Ascending aorta (tissue), 2 donors: Measurements from ENCODE around the gene C1orf94. TPM values are rescaled to one million over a fixed set of nuclear protein-coding genes. Genes with fewer than 3 reads are reported as not detected.
A peak's percentile ranks its signal among the peaks of the same experiment; 100 is the strongest.
"Not testable (repeated sequence)": the region's sequence is repeated elsewhere in the genome, so short reads cannot be mapped to it uniquely, and the experiment has no call there.

Source experiments
- DNase-seq, 2 donors: peaks; one replicate each; pipeline ENCODE4 v3.0.0-alpha.2; 2019; ENCODE audit warnings: low spot score in 2 of 2
- H3K27ac ChIP-seq, 2 donors: fragments of 200-600 bp; sonication (generic); one replicate each; pipeline ENCODE4 v1.5.1; 2016 to 2017; ENCODE audit warnings: mild to moderate bottlenecking in 1 of 2
- H3K27me3 ChIP-seq: fragments of 200-600 bp; sonication (generic); one replicate; pipeline ENCODE4 v1.5.1; 2017
- H3K36me3 ChIP-seq, 2 donors: fragments of 200-600 bp; sonication (generic); one replicate each; pipeline ENCODE4 v1.5.1; 2016
- H3K4me1 ChIP-seq, 2 donors: fragments of 200-600 bp; sonication (generic); one replicate each; pipeline ENCODE4 v1.5.1; 2016 to 2017; ENCODE audit warnings: mild to moderate bottlenecking in 1 of 2
- H3K4me3 ChIP-seq, 2 donors: fragments of 200-600 bp; sonication (generic); one replicate each; pipeline ENCODE4 v1.5.1; 2016 to 2017; ENCODE audit warnings: mild to moderate bottlenecking in 1 of 2
- H3K9me3 ChIP-seq, 2 donors: fragments of 200-600 bp; sonication (generic); one replicate each; pipeline ENCODE4 v1.5.1; 2016
- intact Hi-C: fragments of 100-400 bp; cut with DNase I; formaldehyde crosslinking; loops from one replicate; pipeline ENCODE4 v1.15.1; 2023
- total RNA-seq: library from RNA; depleted of rRNA; stranded (reverse); fragments of >200 nt; gene quantifications from one replicate; pipeline ENCODE4 v1.1.0, GENCODE V29; 2016
- TF ChIP-seq, protein P1 (sequence below), 3 experiments: fragments of 200-600 bp in 2 of 3; fragments of 450-650 bp in 1 of 3; sonication (generic) in 2 of 3; IDR thresholded peaks; one replicate each; pipeline ENCODE4 v1.5.1; 2016 to 2019; ENCODE audit warnings: antibody characterized with exemption in 3 of 3, mild to moderate bottlenecking in 1 of 3, moderate library complexity in 1 of 3

Gene C1orf94
- total RNA-seq, 1 donor from 2014 or later = not detected

GRCh38 chr1:34166191-34166624, 10.5 kb upstream of the C1orf94 start:
- no peaks in the 10 kb centered on the region for H3K9me3 ChIP-seq
- TF ChIP-seq, protein P1, sequence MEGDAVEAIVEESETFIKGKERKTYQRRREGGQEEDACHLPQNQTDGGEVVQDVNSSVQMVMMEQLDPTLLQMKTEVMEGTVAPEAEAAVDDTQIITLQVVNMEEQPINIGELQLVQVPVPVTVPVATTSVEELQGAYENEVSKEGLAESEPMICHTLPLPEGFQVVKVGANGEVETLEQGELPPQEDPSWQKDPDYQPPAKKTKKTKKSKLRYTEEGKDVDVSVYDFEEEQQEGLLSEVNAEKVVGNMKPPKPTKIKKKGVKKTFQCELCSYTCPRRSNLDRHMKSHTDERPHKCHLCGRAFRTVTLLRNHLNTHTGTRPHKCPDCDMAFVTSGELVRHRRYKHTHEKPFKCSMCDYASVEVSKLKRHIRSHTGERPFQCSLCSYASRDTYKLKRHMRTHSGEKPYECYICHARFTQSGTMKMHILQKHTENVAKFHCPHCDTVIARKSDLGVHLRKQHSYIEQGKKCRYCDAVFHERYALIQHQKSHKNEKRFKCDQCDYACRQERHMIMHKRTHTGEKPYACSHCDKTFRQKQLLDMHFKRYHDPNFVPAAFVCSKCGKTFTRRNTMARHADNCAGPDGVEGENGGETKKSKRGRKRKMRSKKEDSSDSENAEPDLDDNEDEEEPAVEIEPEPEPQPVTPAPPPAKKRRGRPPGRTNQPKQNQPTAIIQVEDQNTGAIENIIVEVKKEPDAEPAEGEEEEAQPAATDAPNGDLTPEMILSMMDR (IDR thresholded peaks at IDR 0.05) = no peak
- intact Hi-C loops = no loop called here
- no peak for DNase-seq
- no peak overlapping the region for H3K27ac ChIP-seq
- H3K4me3 ChIP-seq = peak overlapping the region; percentile 57 to 59
- H3K4me1 ChIP-seq = peaks cover 3 to 28% of the 10 kb centered on the region in 2 donors
- H3K36me3 ChIP-seq = no peaks in the 10 kb centered on the region
- peaks cover 8% of the 10 kb centered on the region for H3K27me3 ChIP-seq

DNA sequence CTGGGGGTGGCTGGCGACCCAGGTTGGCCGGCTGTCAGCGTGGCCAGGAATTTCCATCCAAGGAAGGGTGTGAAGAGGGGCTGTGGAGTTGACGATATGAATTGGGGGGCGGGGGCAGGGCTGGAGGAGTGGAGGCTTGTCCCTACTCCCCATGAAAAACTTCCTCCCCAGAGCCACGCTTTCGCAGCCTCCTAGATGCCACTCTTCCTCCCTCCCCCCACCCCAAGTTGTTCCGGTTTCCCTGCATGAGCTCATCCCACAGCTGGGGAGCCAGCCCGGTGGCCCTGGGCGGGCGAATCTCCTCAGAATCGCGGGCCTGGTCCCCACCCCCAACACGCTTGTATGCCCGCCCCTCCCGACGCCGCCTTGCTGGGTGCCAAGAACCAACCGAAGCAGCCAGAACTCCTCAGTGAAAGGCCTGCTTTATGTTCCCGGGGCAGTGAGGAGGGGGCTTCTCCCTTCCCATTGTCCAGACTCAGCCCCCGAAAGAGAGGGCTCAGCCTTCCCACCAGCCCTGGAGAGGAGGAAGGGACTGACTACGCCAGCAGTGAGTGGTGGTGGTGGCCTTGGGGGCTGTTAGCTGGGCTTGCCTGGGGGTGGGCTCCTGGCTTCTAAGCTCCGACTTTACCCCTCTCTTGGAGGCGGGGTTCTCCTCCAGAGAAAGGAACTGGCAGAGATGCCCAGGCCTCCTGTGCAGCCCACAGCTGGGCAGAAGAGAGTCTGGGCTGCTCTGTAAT, 9.9 kb upstream of the C1orf94 start:
- intact Hi-C loops = no loop called here
- no peaks in the 10 kb centered on the region for H3K36me3 ChIP-seq
- H3K27me3 ChIP-seq = peaks cover 8% of the 10 kb centered on the region
- H3K4me3 ChIP-seq = peak overlapping the region; percentile 57 to 59
- no peak for DNase-seq
- no peaks in the 10 kb centered on the region for H3K9me3 ChIP-seq
- H3K4me1 ChIP-seq = peaks cover 3 to 28% of the 10 kb centered on the region in 2 donors
- TF ChIP-seq, protein P1 (IDR thresholded peaks at IDR 0.05) = no peak
- no peak overlapping the region for H3K27ac ChIP-seq

- TF ChIP-seq, protein P1 (IDR thresholded peaks at IDR 0.05) = no peak
- Histone ChIP-seq H3K4me1 (peaks cover 3 to 28% of the 10 kb centered on the region in 2 donors), H3K27ac (no peak overlapping the region), H3K4me3 (no peak overlapping the region), H3K9me3 (no peaks in the 10 kb centered on the region), H3K27me3 (peaks cover 8% of the 10 kb centered on the region), H3K36me3 (no peaks in the 10 kb centered on the region)
- intact Hi-C loops = no loop called here
- no peak for DNase-seq
Observed at GRCh38 chr1:34167389-34167788, 9.3 kb upstream of the C1orf94 start.

DNA sequence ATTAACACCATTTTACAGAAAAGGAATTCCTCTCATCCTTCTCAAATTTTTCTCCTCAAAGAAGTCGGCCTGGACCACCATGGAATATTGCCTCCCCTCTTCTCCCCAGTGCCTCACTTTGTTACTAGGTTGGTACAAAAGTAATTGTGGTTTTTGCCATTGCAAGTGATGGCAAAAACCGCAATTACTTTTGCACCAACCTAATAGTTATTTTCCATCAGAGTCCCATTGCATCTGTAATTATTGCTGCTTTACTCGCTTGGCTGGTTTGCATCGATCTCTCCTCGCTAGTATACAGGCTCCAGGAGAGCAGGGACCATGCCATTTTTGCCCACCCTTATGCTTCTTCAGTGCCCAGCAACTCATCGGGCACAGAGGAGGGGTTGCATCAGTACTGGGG, 963 bp upstream of the C1orf94 start:
- no peak overlapping the region for H3K27ac ChIP-seq
- TF ChIP-seq, protein P1 (IDR thresholded peaks at IDR 0.05) = no peak
- peaks cover 9% of the 10 kb centered on the region for H3K27me3 ChIP-seq
- H3K4me1 ChIP-seq = no peaks in the 10 kb centered on the region
- H3K9me3 ChIP-seq = no peaks in the 10 kb centered on the region
- H3K36me3 ChIP-seq = no peaks in the 10 kb centered on the region
- DNase-seq = no peak
- H3K4me3 ChIP-seq = no peak overlapping the region
- intact Hi-C loops = no loop called here

DNA sequence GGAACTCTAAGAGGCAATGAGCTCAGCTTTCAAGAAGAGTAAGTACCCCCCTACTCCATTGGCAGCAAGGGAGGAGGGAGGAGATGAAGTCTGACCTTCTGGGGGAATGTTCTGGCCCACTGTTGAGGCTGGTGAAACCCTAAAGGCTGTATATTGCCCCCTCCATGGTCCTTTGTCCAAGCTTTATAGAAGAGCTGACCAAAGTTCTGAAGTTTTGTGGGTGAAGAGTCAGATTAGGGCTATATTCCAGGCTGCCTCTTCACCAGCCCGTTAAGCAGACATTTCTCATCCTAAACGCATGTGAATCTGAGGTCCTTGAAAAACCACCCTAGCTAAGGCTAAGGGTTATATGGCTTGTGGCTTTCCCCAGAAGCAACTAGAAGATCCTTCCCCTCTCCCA, 1.4 kb downstream of the C1orf94 start:
- DNase-seq = no peak
- Histone ChIP-seq H3K27ac (no peak overlapping the region), H3K9me3 (no peaks in the 10 kb centered on the region), H3K36me3 (no peaks in the 10 kb centered on the region), H3K4me3 (no peak overlapping the region), H3K27me3 (peaks cover 9% of the 10 kb centered on the region), H3K4me1 (no peaks in the 10 kb centered on the region)
- TF ChIP-seq, protein P1 (IDR thresholded peaks at IDR 0.05) = no peak
- intact Hi-C loops = no loop called here

GRCh38 chr1:34183381-34183780, 6.7 kb downstream of the C1orf94 start:
- H3K27me3 ChIP-seq, DNase-seq, H3K4me1 ChIP-seq, H3K27ac ChIP-seq, H3K9me3 ChIP-seq, H3K4me3 ChIP-seq, H3K36me3 ChIP-seq, intact Hi-C loops: not testable (repeated sequence)
